Measurements from ENCODE around the gene INF2. TPM values are rescaled to one million over a fixed set of nuclear protein-coding genes. Genes with fewer than 3 reads are reported as not detected.

Gene INF2
- total RNA-seq, 1 experiment from 2014 or later: 70.8 TPM

GRCh38 chr14:104717137-104717536, 27.7 kb downstream of the INF2 start:
- no peaks in the 10 kb centered on the region for H3K9me3 Mint-ChIP-seq (ENCODE audit: unreplicated experiment)
- H3K4me3 Mint-ChIP-seq (ENCODE audit: unreplicated experiment): no peak overlapping the region
- CTCF ChIA-PET: no interaction called here
- Histone ChIP-seq H3K4me1 (no peaks in the 10 kb centered on the region), H3K4me3 (ENCODE audit: low read depth, low read length) (no peak overlapping the region), H3K27me3 (replicated peaks; ENCODE audit: control insufficient read depth, insufficient read depth, low read length) (no peaks in the 10 kb centered on the region), H3K36me3 (ENCODE audit: control insufficient read depth, insufficient read depth, low read length) (no peaks in the 10 kb centered on the region), H3K9me3 (no peaks in the 10 kb centered on the region)
- BruUV-seq (replicated peaks): no TSS peak
- POLR2A ChIA-PET: no interaction called here
- intact Hi-C loops (cut with micrococcal nuclease; ENCODE audit: unreplicated experiment): no loop called here
- TF ChIP-seq CTCF (IDR thresholded peaks at IDR 0.05; ENCODE audit: insufficient read depth in 1 of 2, low read depth in 1 of 2, low read length in 1 of 2, severe bottlenecking in 1 of 2, unreplicated experiment in 1 of 2): no peak
- no peaks in the 10 kb centered on the region for H3K4me1 Mint-ChIP-seq (ENCODE audit: low read depth, unreplicated experiment)
- no peaks in the 10 kb centered on the region for H3K36me3 Mint-ChIP-seq (ENCODE audit: insufficient read depth, unreplicated experiment)
- H3K27me3 Mint-ChIP-seq (ENCODE audit: insufficient read depth, unreplicated experiment): no peaks in the 10 kb centered on the region
- no peak overlapping the region for H3K27ac Mint-ChIP-seq (ENCODE audit: unreplicated experiment)
- no peak for DNase-seq

GRCh38 chr14:104717646-104718045, 28.2 kb downstream of the INF2 start:
- no peaks in the 10 kb centered on the region for H3K36me3 Mint-ChIP-seq (ENCODE audit: insufficient read depth, unreplicated experiment)

GRCh38 chr14:104718147-104718546, 28.7 kb downstream of the INF2 start:
- CTCF ChIA-PET: no interaction called here
- no TSS peak for BruUV-seq (replicated peaks)
- POLR2A ChIA-PET: no interaction called here

More at GRCh38 chr14:104717646-104718045, 28.2 kb downstream of the INF2 start:
- H3K4me1 ChIP-seq: no peaks in the 10 kb centered on the region
- DNase-seq: no peak
- Mint-ChIP-seq H3K9me3 (ENCODE audit: unreplicated experiment) (no peaks in the 10 kb centered on the region), H3K27ac (ENCODE audit: unreplicated experiment) (no peak overlapping the region), H3K27me3 (ENCODE audit: insufficient read depth, unreplicated experiment) (no peaks in the 10 kb centered on the region), H3K4me3 (ENCODE audit: unreplicated experiment) (no peak overlapping the region), H3K4me1 (ENCODE audit: low read depth, unreplicated experiment) (no peaks in the 10 kb centered on the region)
- intact Hi-C loops (cut with micrococcal nuclease; ENCODE audit: unreplicated experiment): no loop called here
- H3K9me3 ChIP-seq: no peaks in the 10 kb centered on the region
- ChIA-PET POLR2A (no interaction called here), CTCF (no interaction called here)
- H3K36me3 ChIP-seq (ENCODE audit: control insufficient read depth, insufficient read depth, low read length): no peaks in the 10 kb centered on the region
- no TSS peak for BruUV-seq (replicated peaks)
- no peak for TF ChIP-seq CTCF (IDR thresholded peaks at IDR 0.05; ENCODE audit: insufficient read depth in 1 of 2, low read depth in 1 of 2, low read length in 1 of 2, severe bottlenecking in 1 of 2, unreplicated experiment in 1 of 2)
- H3K4me3 ChIP-seq (ENCODE audit: low read depth, low read length): no peak overlapping the region
- no peaks in the 10 kb centered on the region for H3K27me3 ChIP-seq (replicated peaks; ENCODE audit: control insufficient read depth, insufficient read depth, low read length)

More at GRCh38 chr14:104718147-104718546, 28.7 kb downstream of the INF2 start:
- Mint-ChIP-seq H3K4me3 (ENCODE audit: unreplicated experiment) (no peak overlapping the region), H3K27ac (ENCODE audit: unreplicated experiment) (no peak overlapping the region), H3K27me3 (ENCODE audit: insufficient read depth, unreplicated experiment) (no peaks in the 10 kb centered on the region), H3K36me3 (ENCODE audit: insufficient read depth, unreplicated experiment) (no peaks in the 10 kb centered on the region), H3K9me3 (ENCODE audit: unreplicated experiment) (no peaks in the 10 kb centered on the region), H3K4me1 (ENCODE audit: low read depth, unreplicated experiment) (no peaks in the 10 kb centered on the region)
- Histone ChIP-seq H3K36me3 (ENCODE audit: control insufficient read depth, insufficient read depth, low read length) (no peaks in the 10 kb centered on the region), H3K9me3 (no peaks in the 10 kb centered on the region), H3K27me3 (replicated peaks; ENCODE audit: control insufficient read depth, insufficient read depth, low read length) (no peaks in the 10 kb centered on the region), H3K4me1 (peaks cover 1% of the 10 kb centered on the region), H3K4me3 (ENCODE audit: low read depth, low read length) (no peak overlapping the region)
- no peak for DNase-seq
- TF ChIP-seq CTCF (IDR thresholded peaks at IDR 0.05; ENCODE audit: insufficient read depth in 1 of 2, low read depth in 1 of 2, low read length in 1 of 2, severe bottlenecking in 1 of 2, unreplicated experiment in 1 of 2): no peak
- intact Hi-C loops (cut with micrococcal nuclease; ENCODE audit: unreplicated experiment): no loop called here
